WERI-Rb-1 (cell line): Measurements from ENCODE around the gene GRAMD1B.

Experiments used
- DNase-seq: peaks from one replicate; pipeline ENCODE4 v3.0.0-alpha.2; 2020
- H3K27ac ChIP-seq: fragments of 250-450 bp; sonication (Bioruptor Pico); 2 replicates; pipeline ENCODE4 v1.5.1; 2020; ENCODE audit warnings: mild to moderate bottlenecking, moderate library complexity
- H3K27me3 ChIP-seq: fragments of 250-450 bp; sonication (Bioruptor Pico); 2 replicates; pipeline ENCODE4 v1.5.1; 2021; ENCODE audit warnings: mild to moderate bottlenecking, low read depth, moderate library complexity; ENCODE audit not compliant: insufficient read depth, severe bottlenecking
- H3K36me3 ChIP-seq: fragments of 250-450 bp; sonication (Bioruptor Pico); 2 replicates; pipeline ENCODE4 v1.5.1; 2020; ENCODE audit warnings: mild to moderate bottlenecking, moderate library complexity
- H3K4me3 ChIP-seq: 2 replicates; pipeline ENCODE4 v1.5.1; 2011; ENCODE audit warnings: low read depth, mild to moderate bottlenecking, control low read depth, low read length
- H3K9me3 ChIP-seq: fragments of 250-450 bp; sonication (Bioruptor Pico); 2 replicates; pipeline ENCODE4 v1.5.1; 2021; ENCODE audit warnings: mild to moderate bottlenecking, moderate library complexity; ENCODE audit not compliant: severe bottlenecking
- TF ChIP-seq, protein P1 (sequence below): IDR thresholded peaks from 2 replicates; pipeline ENCODE4 v1.5.1; 2011; ENCODE audit warnings: low read depth, mild to moderate bottlenecking, control low read depth, inconsistent platforms, low read length

GRAMD1B gene

DNA sequence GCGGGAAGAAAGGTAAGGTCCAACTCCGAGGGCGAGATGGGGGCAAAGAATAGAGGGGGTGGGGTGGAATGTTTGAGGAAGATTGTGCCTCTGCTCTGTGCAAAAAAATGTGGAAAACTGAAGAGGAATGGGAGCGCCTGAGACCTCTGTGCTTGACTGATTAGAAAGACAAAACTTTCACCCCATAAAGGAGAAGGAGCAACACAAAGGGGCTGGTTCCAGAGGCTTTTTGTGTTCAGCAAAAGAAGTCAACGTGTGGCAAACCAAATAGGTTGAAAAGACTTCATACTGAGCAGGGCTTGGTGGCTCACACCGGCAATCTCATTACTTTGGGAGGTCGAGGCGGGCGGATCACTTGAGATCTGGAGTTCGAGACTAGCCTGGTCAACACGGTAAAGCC, 50.8 kb downstream of the GRAMD1B start:
- TF ChIP-seq, protein P1, sequence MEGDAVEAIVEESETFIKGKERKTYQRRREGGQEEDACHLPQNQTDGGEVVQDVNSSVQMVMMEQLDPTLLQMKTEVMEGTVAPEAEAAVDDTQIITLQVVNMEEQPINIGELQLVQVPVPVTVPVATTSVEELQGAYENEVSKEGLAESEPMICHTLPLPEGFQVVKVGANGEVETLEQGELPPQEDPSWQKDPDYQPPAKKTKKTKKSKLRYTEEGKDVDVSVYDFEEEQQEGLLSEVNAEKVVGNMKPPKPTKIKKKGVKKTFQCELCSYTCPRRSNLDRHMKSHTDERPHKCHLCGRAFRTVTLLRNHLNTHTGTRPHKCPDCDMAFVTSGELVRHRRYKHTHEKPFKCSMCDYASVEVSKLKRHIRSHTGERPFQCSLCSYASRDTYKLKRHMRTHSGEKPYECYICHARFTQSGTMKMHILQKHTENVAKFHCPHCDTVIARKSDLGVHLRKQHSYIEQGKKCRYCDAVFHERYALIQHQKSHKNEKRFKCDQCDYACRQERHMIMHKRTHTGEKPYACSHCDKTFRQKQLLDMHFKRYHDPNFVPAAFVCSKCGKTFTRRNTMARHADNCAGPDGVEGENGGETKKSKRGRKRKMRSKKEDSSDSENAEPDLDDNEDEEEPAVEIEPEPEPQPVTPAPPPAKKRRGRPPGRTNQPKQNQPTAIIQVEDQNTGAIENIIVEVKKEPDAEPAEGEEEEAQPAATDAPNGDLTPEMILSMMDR = no peak
- Histone ChIP-seq H3K36me3 (no peaks in the 10 kb centered on the region), H3K9me3 (no peaks in the 10 kb centered on the region), H3K4me3 (no peak overlapping the region), H3K27ac (no peak overlapping the region), H3K27me3 (no peaks in the 10 kb centered on the region)
- DNase-seq = no peak

DNA sequence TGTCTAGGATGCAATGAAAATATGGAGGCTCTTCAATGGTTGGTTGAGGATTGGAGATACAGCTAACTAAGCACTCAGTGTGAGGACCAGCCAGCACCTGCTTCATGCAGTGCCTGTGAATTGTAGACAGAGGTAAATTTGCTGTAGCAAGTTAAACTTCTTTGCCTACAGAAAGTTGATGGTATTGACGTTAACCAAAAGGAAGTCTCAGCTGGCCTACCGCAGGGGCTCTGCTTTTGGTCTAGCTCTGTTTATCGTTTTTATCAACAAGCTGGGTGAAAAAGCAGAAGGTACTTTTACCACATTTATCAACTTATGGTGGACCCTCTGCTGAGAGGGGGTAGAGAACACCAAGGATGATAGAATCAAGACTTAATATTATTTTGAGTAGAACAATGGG, 51.6 kb downstream of the GRAMD1B start:
- H3K27ac ChIP-seq = no peak overlapping the region
- no peaks in the 10 kb centered on the region for H3K27me3 ChIP-seq
- no peaks in the 10 kb centered on the region for H3K9me3 ChIP-seq
- TF ChIP-seq, protein P1 = no peak
- no peak overlapping the region for H3K4me3 ChIP-seq
- no peaks in the 10 kb centered on the region for H3K36me3 ChIP-seq
- no peak for DNase-seq

DNA sequence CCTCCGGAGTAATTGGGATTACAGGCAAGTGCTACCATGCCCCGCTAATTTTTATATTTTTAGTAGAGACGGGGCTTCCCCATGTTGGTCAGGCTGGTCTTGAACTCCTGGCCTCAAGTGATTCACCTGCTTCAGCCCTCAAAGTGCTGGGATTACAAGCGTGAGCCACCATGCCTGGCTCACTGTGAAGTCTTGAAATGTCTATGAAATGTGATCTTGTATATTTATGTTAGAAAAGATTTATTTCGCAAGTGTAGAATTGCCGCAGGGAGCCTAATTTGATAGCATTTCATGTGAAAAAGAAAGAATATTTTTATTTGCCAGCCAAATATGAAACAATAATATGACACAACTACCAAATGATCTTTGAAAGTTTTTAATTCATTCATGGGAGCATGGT, 52.1 kb downstream of the GRAMD1B start:
- Histone ChIP-seq H3K27ac (no peak overlapping the region), H3K27me3 (no peaks in the 10 kb centered on the region), H3K4me3 (no peak overlapping the region), H3K9me3 (no peaks in the 10 kb centered on the region), H3K36me3 (no peaks in the 10 kb centered on the region)
- no peak for DNase-seq
- TF ChIP-seq, protein P1 = no peak

DNA sequence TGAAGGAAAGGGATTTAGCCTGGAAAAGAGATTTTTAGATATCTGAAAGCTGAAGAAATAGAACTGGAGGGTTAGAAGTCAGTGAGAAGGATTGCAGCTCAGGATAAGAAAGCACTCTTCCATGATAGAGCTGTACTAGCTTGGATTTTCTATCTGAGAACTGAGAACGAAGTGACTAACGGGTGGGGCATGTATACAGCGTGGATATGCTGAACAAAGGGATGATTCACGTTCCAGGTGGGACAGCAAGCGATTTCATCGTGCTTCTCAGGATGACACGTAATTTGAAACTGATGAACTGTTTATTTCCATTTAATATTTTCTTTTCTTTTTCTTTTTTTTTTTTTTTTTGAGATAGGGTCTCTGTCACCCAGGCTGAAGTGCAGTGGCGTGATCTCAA, 53.0 kb downstream of the GRAMD1B start:
- DNase-seq = no peak
- TF ChIP-seq, protein P1 = no peak
- H3K4me3 ChIP-seq = no peak overlapping the region
- H3K27me3 ChIP-seq = no peaks in the 10 kb centered on the region
- H3K36me3 ChIP-seq = no peaks in the 10 kb centered on the region
- no peak overlapping the region for H3K27ac ChIP-seq
- H3K9me3 ChIP-seq = no peaks in the 10 kb centered on the region

DNA sequence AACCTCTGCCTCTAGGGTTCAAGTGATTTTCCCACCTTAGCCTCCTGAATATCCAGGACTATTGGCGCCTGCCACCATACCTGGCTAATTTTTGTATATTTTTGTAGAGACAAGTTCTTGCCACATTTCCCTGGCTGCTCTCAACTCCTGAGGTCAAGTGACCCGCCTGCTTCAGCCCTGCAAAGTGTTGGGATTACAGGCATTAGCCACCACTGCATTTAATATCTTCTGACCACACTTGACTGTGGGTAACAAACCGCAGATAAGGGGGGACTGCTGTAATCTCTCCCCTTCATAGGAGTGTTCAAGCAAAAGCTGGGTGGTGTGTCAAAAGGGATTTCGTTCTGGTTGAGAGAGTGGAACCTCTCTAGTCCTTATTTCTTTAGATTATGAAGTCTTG, 53.4 kb downstream of the GRAMD1B start:
- no peak for DNase-seq
- TF ChIP-seq, protein P1 = no peak
- H3K9me3 ChIP-seq = no peaks in the 10 kb centered on the region

DNA sequence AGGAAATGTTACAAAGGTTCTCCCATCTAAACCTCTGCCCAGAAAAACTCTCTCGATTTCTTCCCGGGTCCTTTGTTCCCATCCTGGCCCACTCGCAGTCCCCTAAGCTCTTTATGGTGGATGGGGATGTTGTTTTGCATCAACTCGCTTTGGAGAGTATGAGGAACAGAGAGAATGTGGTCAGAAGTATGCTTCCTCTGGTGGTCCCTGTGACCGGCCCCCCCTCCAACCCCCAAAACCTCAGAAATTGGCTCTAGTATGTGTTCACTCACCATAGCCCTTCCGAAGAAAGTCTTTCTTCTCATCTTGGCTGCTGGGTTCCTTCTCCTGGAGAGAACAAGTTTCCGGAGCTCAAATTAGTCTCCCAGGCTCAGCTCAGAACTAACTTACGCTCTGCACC, 54.4 kb downstream of the GRAMD1B start:
- Histone ChIP-seq H3K27ac (no peak overlapping the region), H3K4me3 (no peak overlapping the region), H3K27me3 (no peaks in the 10 kb centered on the region), H3K9me3 (no peaks in the 10 kb centered on the region), H3K36me3 (no peaks in the 10 kb centered on the region)
- TF ChIP-seq, protein P1 = no peak
- DNase-seq = no peak

More for the DNA sequence above, 53.4 kb downstream of the GRAMD1B start:
- Histone ChIP-seq H3K4me3 (no peak overlapping the region), H3K27ac (no peak overlapping the region), H3K27me3 (no peaks in the 10 kb centered on the region), H3K36me3 (no peaks in the 10 kb centered on the region)
